ENCODE results near the gene TMEM175.

TMEM175 gene

GRCh38 chr4:946517-947471 lies 14.5 kb downstream of the TMEM175 start:
- 0 out of 2 replicates have a peak, but pooled peaks cover 3% of the 10 kb centered on the region for H3K4me1 ChIP-seq (ENCODE audit: control insufficient read depth, insufficient read depth, low read length)
- no peak overlapping the region for H3K27ac ChIP-seq (ENCODE audit: extremely low read depth, low read depth, low read length)
- H3K4me3 ChIP-seq (ENCODE audit: low read depth, low read length), result no peak overlapping the region
- H3K36me3 ChIP-seq (ENCODE audit: control insufficient read depth in 2 of 2, insufficient read depth in 1 of 2, low read length in 2 of 2), result no peaks in the 10 kb centered on the region
- ChIA-PET CTCF (no interaction called here), POLR2A (no interaction called here)
- TF ChIP-seq ZNF433 (tag by site-specific recombination; IDR thresholded peaks at IDR 0.05; ENCODE audit: low read depth) (no peak), ZNF132 (tag by site-specific recombination; IDR thresholded peaks at IDR 0.05; ENCODE audit: borderline replicate concordance) (no peak), HIC1 (tag by site-specific recombination; IDR thresholded peaks at IDR 0.05) (no peak), ZNF221 (tag by site-specific recombination; IDR thresholded peaks at IDR 0.05; ENCODE audit: borderline replicate concordance) (no peak), ZNF549 (tag by site-specific recombination; IDR thresholded peaks at IDR 0.05) (no peak)
- H3K9me3 ChIP-seq (ENCODE audit: control insufficient read depth, insufficient read depth, low read depth, low read length), result no peaks in the 10 kb centered on the region

GRCh38 chr4:947491-947971 lies 15.3 kb downstream of the TMEM175 start:
- Histone ChIP-seq H3K27ac (ENCODE audit: extremely low read depth, low read depth, low read length) (no peak overlapping the region), H3K4me3 (ENCODE audit: low read depth, low read length) (no peak overlapping the region), H3K36me3 (ENCODE audit: control insufficient read depth in 2 of 2, insufficient read depth in 1 of 2, low read length in 2 of 2) (no peaks in the 10 kb centered on the region), H3K4me1 (ENCODE audit: control insufficient read depth, insufficient read depth, low read length) (0 out of 2 replicates have a peak, but pooled peaks cover 3% of the 10 kb centered on the region), H3K9me3 (ENCODE audit: control insufficient read depth, insufficient read depth, low read depth, low read length) (no peaks in the 10 kb centered on the region)
- CTCF ChIA-PET, result no interaction called here
- POLR2A ChIA-PET, result no interaction called here
- TF ChIP-seq ZNF10 (tag by site-specific recombination; IDR thresholded peaks at IDR 0.05) (no peak), SCRT2 (tag by site-specific recombination; IDR thresholded peaks at IDR 0.05) (no peak), SP7 (tag by site-specific recombination; IDR thresholded peaks at IDR 0.05) (no peak), ZSCAN4 (tag by site-specific recombination; IDR thresholded peaks at IDR 0.05) (no peak), GLIS1 (tag by site-specific recombination; IDR thresholded peaks at IDR 0.05) (no peak), ZNF707 (tag by site-specific recombination; IDR thresholded peaks at IDR 0.05) (no peak), BCL11A (tag by site-specific recombination; IDR thresholded peaks at IDR 0.05; ENCODE audit: low read depth) (no peak), ZNF785 (tag by site-specific recombination; IDR thresholded peaks at IDR 0.05) (no peak), ZNF561 (tag by site-specific recombination; IDR thresholded peaks at IDR 0.05; ENCODE audit: borderline replicate concordance) (no peak), ZSCAN5A (tag by site-specific recombination; IDR thresholded peaks at IDR 0.05) (no peak), ZNF398 (tag by site-specific recombination; IDR thresholded peaks at IDR 0.05) (no peak), ZBTB48 (tag by site-specific recombination; IDR thresholded peaks at IDR 0.05) (no peak), ZNF354C (tag by site-specific recombination; IDR thresholded peaks at IDR 0.05; ENCODE audit: borderline replicate concordance, low read depth) (no peak), ZNF692 (tag by site-specific recombination; IDR thresholded peaks at IDR 0.05) (no peak), ZNF548 (tag by site-specific recombination; IDR thresholded peaks at IDR 0.05) (no peak), ZNF350 (tag by site-specific recombination; IDR thresholded peaks at IDR 0.05) (no peak), TCF7L2 (IDR thresholded peaks at IDR 0.05; ENCODE audit: borderline replicate concordance, low read depth, low read length) (no peak), MEIS1 (CRISPR knock-in tag; IDR thresholded peaks at IDR 0.05; ENCODE audit: borderline replicate concordance) (no peak)

All from HEK293 (cell line).